GM15510 (cell line): ENCODE data around the gene CYB5A.

Source experiments
- POLR2A ChIP-seq: IDR thresholded peaks from 3 replicates; pipeline ENCODE4 v1.6.1; 2011; ENCODE audit warnings: borderline replicate concordance; ENCODE audit not compliant: insufficient read length; ENCODE audit errors: extremely low read depth

CYB5A gene

DNA sequence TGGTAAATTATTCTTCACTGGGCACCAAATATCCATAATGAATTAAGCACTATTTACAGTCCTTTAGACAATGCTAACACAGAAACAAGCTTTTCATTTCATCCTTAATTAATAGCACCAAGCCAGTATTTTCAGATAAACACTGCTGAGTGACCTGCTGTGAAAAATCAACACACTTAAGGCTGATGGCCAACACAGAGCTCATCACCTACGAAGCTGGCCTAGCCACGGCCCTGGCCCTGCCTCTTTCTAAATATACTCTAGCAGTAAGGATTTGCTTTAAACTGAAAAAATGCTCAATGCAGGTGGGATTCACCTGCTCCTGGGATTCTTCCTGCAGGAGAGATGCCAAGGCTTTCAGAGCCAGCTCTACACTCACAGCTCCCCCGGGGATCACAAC is 18.4 kb downstream of the CYB5A start:
- no peak for TF ChIP-seq POLR2A

DNA sequence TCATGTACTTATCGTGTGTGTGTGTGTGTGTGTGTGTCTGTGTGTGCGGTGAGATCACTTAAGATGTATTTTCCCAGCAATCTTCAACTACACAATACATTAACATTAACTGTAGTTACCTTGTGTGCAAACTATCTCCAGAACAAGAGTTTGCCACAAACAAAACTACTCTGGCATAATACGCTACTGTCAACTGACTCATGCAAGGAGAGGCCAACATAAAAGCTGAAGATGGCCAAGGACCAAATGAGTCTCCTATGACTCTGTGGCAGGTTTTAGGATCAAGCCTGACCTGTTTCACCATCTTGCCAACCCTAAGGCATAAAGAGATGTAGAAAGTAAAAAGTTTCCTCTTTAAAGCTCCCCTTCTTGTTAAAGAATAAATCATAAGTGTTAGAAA is 20.1 kb downstream of the CYB5A start:
- no peak for TF ChIP-seq POLR2A

DNA sequence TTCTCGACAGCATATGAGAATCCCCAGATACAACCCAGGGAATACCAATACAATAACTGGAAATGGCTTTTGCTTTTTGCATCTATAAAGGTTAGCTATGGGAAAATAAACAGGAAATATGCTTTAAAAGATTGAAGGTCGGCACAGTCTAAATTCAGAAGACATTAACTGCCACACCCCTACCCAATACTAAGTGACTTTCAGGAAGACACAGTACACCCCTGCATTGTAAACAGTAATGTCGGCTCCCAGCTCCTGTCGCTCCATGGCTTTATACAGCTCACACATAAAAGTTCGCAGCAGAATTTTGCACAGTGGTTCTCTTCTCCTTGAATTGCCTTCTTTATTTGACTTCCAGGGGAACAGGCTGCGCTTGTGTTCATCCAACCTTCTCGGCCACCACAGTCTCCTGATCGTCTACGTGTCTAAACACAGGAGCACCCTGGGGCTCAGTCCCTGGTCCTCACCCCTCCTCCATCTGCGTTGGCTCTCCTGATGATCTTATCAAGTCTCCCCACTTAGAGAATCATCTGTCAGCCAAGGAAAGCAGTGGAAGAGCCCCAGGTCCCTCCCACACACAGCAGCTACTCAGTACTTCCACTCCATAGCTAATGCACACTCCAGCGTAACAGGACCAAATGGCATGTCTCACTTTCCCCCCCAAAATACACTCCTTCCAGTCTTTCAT is 22.7 kb downstream of the CYB5A start:
- no peak for TF ChIP-seq POLR2A

DNA sequence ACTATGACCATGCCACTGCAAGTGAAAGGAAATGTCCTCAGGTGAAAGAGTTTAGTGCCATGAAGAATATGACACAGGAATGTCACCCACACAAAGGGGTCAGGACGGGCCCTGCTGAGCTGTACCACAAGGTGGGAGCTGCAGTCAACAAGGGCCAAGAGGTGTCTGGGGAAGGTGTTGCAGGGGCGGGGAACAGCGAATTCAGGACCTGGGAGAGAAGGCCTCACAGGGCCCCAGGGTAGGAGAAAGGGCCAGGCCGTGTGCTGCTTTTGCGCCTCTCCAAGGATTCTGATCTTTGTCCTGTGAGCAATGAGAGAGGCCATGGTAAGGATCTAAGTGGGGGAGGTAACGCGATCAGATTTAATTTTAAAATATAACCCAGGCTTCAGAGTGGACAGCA is 23.6 kb downstream of the CYB5A start:
- no peak for TF ChIP-seq POLR2A

DNA sequence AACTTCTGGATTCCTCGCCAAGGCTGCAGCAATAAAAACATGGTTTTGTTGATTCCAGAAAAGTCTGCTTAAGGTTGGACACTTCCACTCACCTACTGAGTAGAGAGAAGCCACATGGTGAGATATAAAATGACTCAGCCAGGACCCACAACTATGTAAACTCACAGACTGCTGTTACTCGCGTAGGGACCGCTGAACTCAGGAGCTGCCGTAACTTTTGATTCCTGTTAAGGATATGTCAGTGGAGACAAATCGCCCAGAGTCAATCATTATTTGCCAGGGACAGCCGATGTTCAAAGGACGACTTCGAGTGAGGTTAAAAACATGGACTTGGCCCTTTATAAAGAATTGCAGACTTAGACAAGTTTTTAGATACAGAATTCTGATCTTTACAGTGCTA is 25.6 kb downstream of the CYB5A start:
- TF ChIP-seq POLR2A, result no peak

DNA sequence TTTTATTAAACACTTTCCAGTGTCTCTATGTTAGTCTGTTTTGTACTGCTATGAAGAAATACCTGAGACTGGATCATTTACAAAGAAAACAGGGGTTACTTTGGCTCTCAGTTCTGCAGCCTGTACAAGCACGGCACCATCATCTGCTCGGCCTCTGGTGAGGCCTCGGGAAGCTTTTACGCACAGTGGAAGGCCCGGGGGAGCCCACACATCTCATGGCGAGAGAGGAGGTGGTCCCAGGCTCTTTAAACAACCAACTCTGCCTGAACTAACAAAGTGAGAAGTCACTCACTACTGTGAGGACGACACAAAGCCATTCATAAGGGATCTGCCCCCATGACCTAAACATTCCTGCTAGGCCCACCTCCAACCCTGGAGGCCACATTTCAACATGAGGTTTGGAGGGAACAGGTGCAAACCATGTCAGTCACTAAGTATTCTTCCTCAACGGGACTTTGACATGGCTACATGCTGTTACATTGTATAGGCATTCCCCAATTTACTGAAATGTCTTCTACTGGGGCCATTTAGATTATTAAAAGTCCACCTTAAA is 26.1 kb downstream of the CYB5A start:
- TF ChIP-seq POLR2A, result no peak

DNA sequence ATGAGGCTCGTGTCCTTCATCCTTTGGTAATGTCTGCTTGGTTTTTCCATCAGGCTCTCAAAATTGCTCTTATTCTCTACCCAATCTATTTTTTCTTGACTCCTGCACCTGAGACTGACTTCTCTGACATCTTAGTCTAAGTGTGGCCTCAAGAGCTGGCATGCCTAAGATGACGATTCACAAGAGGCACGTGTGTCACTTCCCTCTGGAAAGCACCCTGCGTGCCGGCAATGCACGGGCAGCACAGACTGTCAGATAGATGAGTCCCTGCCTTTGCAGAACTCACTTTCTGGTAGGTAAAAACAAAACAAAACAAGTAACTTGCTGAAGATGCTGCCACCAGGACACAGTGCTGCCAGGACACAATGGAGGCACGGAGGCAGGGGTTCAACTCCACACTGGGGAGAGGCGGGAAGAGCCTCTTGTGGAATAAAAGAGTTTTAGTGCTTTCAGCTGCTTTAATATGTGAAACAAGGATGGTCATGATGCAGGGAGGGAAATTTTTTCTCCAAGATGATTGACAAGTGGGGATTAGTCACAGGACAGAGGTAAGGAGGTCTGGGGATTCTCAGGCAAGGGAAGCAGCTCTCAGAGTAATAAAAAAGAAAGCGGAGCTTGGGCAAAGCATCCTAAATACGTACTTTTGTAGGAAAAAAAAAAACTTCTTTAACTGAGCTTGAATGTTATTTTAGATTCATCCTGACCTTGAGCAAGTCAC is 27.3 kb downstream of the CYB5A start:
- no peak for TF ChIP-seq POLR2A

DNA sequence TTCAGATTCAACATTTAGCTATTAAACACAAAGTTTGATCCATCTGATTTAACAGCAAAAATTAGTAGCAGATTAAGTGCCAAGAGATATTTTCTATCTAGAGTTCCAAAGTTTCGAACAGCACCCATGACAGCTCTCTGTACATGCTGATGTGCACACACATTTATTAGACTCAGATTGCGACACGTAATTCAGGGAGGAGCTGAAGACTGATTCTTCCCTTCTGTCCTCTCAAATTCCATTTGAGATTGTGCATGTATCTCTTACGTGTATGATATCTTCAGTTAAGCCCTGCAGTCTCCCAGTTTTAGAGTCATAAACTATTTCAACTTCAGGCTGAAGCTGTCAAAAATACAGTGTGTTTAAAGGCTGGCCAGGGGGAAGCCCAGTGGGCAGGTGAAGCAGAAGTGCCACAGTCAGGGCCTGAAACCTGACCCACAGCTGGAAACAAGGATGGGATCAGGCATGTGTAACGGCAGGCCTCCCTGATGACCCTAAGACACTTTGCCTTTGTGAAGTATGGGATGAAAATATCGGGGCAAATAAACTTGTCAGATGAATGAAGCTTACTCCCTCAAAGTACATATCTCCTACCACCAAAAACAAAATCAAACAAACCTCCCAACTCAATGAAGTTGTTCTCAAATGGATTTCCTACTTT is 30.6 kb downstream of the CYB5A start:
- TF ChIP-seq POLR2A, result no peak

DNA sequence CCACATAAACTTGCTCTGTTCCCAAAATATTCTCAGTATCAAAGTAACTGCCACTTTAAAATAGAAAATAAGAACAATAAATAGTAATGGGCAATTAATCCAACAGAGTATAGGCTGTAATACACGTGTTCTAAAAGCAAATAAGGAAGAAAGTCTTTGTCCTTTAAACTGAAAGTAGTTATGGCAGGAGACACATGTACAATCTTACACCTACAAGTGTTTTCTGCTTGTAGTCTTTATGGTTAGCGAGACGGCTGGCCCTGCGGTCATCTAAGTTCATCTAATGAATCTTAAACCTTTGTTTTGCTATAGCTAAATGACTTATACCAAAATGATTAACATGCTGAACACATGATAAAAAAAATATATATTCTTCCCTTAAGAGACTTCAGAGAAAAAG is 32.4 kb downstream of the CYB5A start:
- no peak for TF ChIP-seq POLR2A

DNA sequence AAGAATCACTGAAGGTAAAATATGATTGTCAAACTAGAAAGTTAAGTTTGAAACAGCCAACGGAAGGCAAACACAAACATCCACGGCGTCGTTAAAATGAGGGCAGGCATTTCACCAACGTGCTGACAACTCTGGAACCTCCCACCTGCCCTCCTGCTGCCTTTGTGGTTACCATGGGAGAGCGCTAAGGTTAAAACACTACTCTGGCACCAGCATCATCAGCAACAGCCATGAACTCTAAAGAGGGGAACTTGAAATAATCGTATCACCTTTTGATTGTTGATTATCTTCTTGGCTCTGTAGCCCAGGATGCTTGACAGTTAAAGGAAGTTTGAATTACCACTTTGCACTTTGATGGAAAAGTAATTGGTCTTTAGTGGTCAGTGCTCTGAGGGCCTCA is 34.7 kb downstream of the CYB5A start:
- TF ChIP-seq POLR2A, result no peak

DNA sequence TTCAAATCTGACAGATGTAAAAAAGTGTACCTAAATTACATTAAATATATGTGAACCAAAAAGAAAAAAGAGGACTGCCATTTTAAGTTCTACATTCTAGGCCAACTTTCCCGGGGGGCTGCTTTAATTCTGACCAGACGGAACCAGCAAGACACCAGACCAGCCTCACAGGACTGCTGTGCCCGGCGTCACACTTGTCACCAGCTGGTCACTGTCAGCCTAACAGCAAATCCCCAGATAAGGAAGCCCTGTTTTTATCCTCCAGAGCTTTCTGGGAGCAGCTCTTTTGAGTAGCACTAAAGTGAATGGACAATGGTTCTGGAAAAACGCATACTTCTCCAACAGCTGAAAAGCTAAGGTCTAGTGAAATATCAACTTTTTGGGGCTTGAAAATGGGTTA is 35.6 kb downstream of the CYB5A start:
- no peak for TF ChIP-seq POLR2A

DNA sequence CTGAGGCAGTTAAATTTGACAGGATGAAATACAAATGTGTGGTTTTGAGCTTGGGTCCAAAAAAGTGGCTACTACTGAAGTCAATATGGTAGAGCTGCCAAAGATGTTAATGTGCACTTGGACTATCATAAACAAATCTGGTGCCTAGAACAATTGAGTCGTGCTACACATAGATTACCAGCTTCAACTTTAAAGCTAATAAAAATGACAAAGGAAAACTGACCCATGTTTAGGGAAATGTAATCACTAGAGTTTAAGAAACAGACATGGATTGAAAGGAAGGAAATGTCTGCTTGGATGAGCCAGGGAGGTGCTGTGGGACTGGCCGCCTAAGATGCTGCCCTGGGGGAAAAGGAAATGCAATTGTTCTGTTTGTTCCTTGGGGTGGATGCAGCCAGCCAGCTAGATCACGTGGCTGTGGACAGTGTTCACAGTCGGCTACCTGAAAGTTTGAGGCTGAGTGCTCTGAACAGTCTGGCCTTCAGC is 36.6 kb downstream of the CYB5A start:
- TF ChIP-seq POLR2A, result no peak

DNA sequence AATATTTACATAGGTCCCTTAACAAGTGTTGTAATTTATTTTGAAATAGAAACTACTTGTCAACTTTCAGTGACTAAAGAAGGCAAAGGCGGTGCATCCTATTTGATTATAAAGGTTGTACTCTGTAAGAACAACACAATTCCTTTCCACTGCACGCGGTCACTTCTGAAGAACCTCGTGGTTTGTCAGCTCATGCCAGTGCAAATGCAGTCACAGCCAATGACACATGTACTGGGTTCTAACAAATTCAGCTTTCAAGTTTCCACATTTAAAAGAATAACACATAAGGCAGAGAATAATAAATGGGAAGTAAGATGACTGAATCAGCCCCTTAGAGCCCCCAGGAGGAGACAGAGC is 39.7 kb downstream of the CYB5A start:
- no peak for TF ChIP-seq POLR2A

DNA sequence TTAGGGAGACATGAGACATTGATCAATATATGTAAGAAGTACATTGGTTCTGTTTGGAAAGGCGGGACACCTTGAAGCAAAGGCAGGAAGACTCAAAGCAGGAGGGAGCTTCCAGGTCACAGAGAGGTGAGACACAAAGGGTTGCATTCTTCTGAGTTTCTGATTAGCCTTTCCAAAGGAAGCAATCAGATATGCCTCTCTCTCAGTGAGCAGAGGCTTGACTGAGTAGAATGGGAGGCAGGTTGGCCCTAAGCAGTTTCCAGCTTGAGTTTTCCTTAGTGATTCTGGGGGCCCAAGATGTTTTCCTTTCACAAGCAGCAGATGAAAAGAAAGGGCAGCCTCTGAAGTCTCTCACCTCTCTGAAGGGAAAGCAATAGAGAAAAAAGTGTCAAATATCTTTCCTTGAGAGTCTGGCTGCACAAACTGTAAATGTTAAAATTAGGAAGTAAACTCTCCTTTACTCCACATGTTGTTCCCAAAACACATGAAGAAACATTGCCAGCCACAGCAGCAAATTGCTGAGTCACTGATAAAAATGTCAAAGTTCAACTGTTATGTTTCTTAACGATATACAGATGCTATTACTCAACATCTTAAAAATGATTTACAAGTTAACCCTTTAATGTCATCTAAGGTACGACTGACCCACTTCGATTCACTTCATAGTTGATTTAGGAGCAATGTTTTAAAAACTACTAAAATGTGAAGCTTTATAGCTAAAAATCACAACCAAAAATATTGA is 40.3 kb downstream of the CYB5A start:
- no peak for TF ChIP-seq POLR2A

DNA sequence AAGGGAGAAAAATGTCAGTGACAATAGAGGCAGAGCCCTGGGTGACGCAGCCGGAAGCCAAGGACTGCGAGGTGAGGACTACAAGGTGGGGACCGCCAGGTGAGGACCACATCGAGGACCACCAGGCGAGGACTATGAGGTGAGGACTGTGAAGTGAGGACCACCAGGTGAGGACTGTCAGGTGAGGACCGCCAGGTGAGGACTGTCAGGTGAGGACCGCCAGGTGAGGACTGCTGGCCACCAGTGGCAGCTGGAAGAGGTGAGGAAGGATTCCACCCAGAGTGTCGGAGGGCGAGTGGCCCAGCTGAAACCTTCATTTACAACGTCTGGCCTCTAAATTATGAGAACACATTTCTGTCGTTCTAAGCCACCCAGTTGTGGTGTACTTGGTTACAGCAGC is 41.6 kb downstream of the CYB5A start:
- TF ChIP-seq POLR2A, result no peak
